ENCODE data around the gene ADAMTS4.

DNA sequence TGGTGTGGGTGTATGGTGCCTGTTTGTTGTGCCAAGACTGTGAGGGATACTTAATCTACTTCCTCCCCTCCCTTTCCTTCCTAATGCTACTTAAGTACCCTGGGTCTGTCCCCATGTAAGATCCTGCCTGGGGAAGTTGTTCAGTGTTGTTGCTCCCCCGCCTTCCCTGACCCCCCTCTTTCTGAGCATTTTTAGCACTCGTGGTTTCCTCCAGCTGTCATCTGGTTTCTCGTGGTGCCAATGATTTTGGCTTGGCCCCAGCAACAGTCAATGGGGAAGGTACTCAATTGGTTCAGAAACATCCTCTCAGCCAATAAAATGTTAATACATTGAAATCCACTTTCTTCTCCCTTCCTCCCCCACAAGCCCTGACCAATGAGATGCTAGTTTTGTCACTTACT lies 13.6 kb downstream of the ADAMTS4 start:
- TF ChIP-seq POLR2A (IDR thresholded peaks at IDR 0.05; ENCODE audit: low read depth) (no peak), POLR2AphosphoS5 (IDR thresholded peaks at IDR 0.05) (peak; percentile 30 to 42)
- TF ChIP-seq, protein P1, sequence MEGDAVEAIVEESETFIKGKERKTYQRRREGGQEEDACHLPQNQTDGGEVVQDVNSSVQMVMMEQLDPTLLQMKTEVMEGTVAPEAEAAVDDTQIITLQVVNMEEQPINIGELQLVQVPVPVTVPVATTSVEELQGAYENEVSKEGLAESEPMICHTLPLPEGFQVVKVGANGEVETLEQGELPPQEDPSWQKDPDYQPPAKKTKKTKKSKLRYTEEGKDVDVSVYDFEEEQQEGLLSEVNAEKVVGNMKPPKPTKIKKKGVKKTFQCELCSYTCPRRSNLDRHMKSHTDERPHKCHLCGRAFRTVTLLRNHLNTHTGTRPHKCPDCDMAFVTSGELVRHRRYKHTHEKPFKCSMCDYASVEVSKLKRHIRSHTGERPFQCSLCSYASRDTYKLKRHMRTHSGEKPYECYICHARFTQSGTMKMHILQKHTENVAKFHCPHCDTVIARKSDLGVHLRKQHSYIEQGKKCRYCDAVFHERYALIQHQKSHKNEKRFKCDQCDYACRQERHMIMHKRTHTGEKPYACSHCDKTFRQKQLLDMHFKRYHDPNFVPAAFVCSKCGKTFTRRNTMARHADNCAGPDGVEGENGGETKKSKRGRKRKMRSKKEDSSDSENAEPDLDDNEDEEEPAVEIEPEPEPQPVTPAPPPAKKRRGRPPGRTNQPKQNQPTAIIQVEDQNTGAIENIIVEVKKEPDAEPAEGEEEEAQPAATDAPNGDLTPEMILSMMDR (IDR thresholded peaks at IDR 0.05): no peak
